GM23248 (cell line): ENCODE data around the gene DHRS7C. TPM values are rescaled to one million over a fixed set of nuclear protein-coding genes. Genes with fewer than 3 reads are reported as not detected.

Experiments
- DNase-seq: peaks from one replicate; pipeline ENCODE4 v3.0.0-alpha.2; 2015
- H2AFZ ChIP-seq: fragments of 200-600 bp; sonication (generic); 2 replicates; pipeline ENCODE4 v1.6.1; 2016; ENCODE audit warnings: antibody characterized with exemption
- H3F3A ChIP-seq: fragments of 200-600 bp; sonication (generic); 2 replicates; pipeline ENCODE4 v1.6.1; 2016; ENCODE audit warnings: mild to moderate bottlenecking, antibody characterized with exemption, mixed run types; ENCODE audit not compliant: insufficient read depth
- H3K27ac ChIP-seq: fragments of 200-600 bp; sonication (generic); 2 replicates; pipeline ENCODE4 v1.5.1; 2016; ENCODE audit warnings: mild to moderate bottlenecking
- H3K27me3 ChIP-seq: fragments of 200-600 bp; sonication (generic); replicated peaks from 2 replicates; pipeline ENCODE4 v1.6.1; 2016; ENCODE audit warnings: mild to moderate bottlenecking; ENCODE audit not compliant: insufficient read depth
- H3K36me3 ChIP-seq: fragments of 200-600 bp; sonication (generic); 2 replicates; pipeline ENCODE4 v1.6.1; 2016; ENCODE audit warnings: low read depth, mild to moderate bottlenecking
- H3K4me1 ChIP-seq: fragments of 200-600 bp; sonication (generic); 2 replicates; pipeline ENCODE4 v1.6.1; 2016; ENCODE audit warnings: mild to moderate bottlenecking; ENCODE audit not compliant: insufficient read depth
- H3K4me2 ChIP-seq: fragments of 200-600 bp; sonication (generic); one replicate; pipeline ENCODE4 v1.6.1; 2016; ENCODE audit warnings: mild to moderate bottlenecking; ENCODE audit not compliant: unreplicated experiment
- H3K4me3 ChIP-seq: fragments of 200-600 bp; sonication (generic); 2 replicates; pipeline ENCODE4 v1.5.1; 2016; ENCODE audit warnings: mild to moderate bottlenecking
- H3K79me2 ChIP-seq: fragments of 200-600 bp; sonication (generic); 2 replicates; pipeline ENCODE4 v1.6.1; 2016; ENCODE audit warnings: mild to moderate bottlenecking; ENCODE audit not compliant: insufficient read depth
- H3K9ac ChIP-seq: fragments of 200-600 bp; sonication (generic); 2 replicates; pipeline ENCODE4 v1.6.1; 2016; ENCODE audit warnings: mild to moderate bottlenecking
- H3K9me2 ChIP-seq: fragments of 200-600 bp; sonication (generic); 2 replicates; pipeline ENCODE4 v1.6.1; 2016; ENCODE audit warnings: mixed run types, mild to moderate bottlenecking, moderate library complexity; ENCODE audit not compliant: insufficient read depth
- H3K9me3 ChIP-seq: fragments of 200-600 bp; sonication (generic); one replicate; pipeline ENCODE4 v1.6.1; 2017; ENCODE audit warnings: low read depth
- H4K20me1 ChIP-seq: fragments of 200-600 bp; sonication (generic); 2 replicates; pipeline ENCODE4 v1.6.0; 2016; ENCODE audit not compliant: insufficient read depth
- EZH2 ChIP-seq: fragments of 200-600 bp; sonication (generic); IDR thresholded peaks from 2 replicates; pipeline ENCODE4 v1.6.1; 2018; ENCODE audit warnings: antibody characterized with exemption, mild to moderate bottlenecking; ENCODE audit not compliant: insufficient read depth, poor library complexity, severe bottlenecking
- EZH2phosphoT487 ChIP-seq: fragments of 200-600 bp; sonication (generic); IDR thresholded peaks from 2 replicates; pipeline ENCODE4 v1.6.1; 2018; ENCODE audit warnings: antibody characterized with exemption, moderate library complexity, mild to moderate bottlenecking, low read depth; ENCODE audit not compliant: insufficient read depth
- WGBS, 2 experiments: methylation state at CpG; one replicate each; pipeline ENCODE4 v1.1.6; 2015 to 2017; ENCODE audit warnings: low lambda C conversion rate in 2 of 2, low coverage in 1 of 2; ENCODE audit errors: missing lambda C conversion rate in 2 of 2; 5-methylcytosine and 5-hydroxymethylcytosine counted together
- in situ Hi-C: fragments of 300-500 bp; cut with MboI; formaldehyde crosslinking; loops from 2 replicates; pipeline ENCODE4 v1.15.0; 2020
- polyA plus RNA-seq: library from polyadenylated mRNA; unstranded; fragments of >200 nt; fragmentation: Nextera tagmentation; extraction: Ambion mirVana; gene quantifications from 2 replicates; pipeline ENCODE4 v1.2.1, GENCODE V29; 2016
- total RNA-seq: library from RNA; depleted of rRNA; stranded (reverse); fragments of >200 nt; shearing (Covaris generic); gene quantifications from 2 replicates; pipeline ENCODE4 v1.2.3, GENCODE V29; 2014

Gene DHRS7C
- total and polyA plus RNA-seq, 2 experiments from 2014 or later = not detected

DNA sequence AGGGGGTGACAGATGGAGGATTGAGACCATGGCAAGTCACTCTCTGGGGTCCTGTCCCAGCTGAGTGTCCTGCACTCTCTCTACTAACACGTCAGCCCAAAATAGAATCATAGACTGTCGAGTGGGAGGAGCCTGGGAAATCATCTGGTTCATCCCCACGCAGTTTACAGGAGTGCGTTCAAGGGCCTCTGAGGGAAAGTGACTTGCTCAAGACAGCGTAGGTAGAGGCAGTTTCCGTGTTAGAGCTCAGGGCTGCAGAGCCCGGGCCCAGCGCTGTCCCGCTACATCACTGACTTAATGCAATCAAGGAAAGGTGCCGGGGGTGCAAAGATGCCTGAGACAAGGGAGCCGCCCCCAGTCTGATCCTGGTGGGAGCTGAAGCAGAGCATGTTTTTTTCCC, 20.1 kb upstream of the DHRS7C start:
- Histone ChIP-seq H3K9ac (no peak overlapping the region), H4K20me1 (no peaks in the 10 kb centered on the region), H3K27me3 (no peaks in the 10 kb centered on the region; the same call in 1 of the 2 replicates), H3K4me2 (no peak overlapping the region), H3F3A (no peaks in the 10 kb centered on the region), H3K9me3 (no peaks in the 10 kb centered on the region), H3K4me3 (no peak overlapping the region), H3K36me3 (no peaks in the 10 kb centered on the region), H3K9me2 (no peaks in the 10 kb centered on the region), H3K79me2 (no peaks in the 10 kb centered on the region), H3K27ac (no peak overlapping the region), H2AFZ (no peak overlapping the region), H3K4me1 (no peaks in the 10 kb centered on the region)
- DNase-seq = no peak
- no peak for TF ChIP-seq EZH2
- no peak for TF ChIP-seq EZH2phosphoT487
- 36 to 37% methylated on average over 11 of the region's 11 CpGs for WGBS, 2 experiments
- in situ Hi-C loops = no loop called here

DNA sequence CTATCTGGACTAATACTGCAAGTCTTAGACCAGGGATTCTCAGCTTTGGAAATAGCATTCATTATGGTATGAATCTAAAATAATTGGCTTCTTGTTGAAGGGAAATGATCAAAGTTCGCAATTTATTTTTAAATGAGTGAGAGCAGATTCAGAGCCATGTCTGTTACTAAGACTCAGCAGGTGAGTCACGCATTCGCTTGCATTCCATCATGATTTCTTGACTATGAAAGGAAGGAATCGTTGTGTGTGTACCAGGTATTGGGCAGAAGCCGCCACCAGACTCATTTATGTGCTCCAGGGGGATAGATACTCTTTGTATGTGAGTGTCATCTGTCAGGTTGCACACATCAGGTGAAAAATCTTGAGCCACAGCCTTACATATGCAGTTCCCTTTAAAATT, 19.7 kb upstream of the DHRS7C start:
- Histone ChIP-seq H3K4me2 (no peak overlapping the region), H3K9me3 (no peaks in the 10 kb centered on the region), H4K20me1 (no peaks in the 10 kb centered on the region), H3K36me3 (no peaks in the 10 kb centered on the region), H3K4me1 (no peaks in the 10 kb centered on the region), H3K9ac (no peak overlapping the region), H3K27ac (no peak overlapping the region), H3K79me2 (no peaks in the 10 kb centered on the region), H2AFZ (no peak overlapping the region), H3K9me2 (no peaks in the 10 kb centered on the region), H3K27me3 (no peaks in the 10 kb centered on the region; the same call in 1 of the 2 replicates), H3K4me3 (no peak overlapping the region), H3F3A (no peaks in the 10 kb centered on the region)
- in situ Hi-C loops = no loop called here
- TF ChIP-seq EZH2phosphoT487 (no peak), EZH2 (no peak)
- WGBS, 2 experiments = 69 to 72% methylated on average over 5 of the region's 5 CpGs
- no peak for DNase-seq

DNA sequence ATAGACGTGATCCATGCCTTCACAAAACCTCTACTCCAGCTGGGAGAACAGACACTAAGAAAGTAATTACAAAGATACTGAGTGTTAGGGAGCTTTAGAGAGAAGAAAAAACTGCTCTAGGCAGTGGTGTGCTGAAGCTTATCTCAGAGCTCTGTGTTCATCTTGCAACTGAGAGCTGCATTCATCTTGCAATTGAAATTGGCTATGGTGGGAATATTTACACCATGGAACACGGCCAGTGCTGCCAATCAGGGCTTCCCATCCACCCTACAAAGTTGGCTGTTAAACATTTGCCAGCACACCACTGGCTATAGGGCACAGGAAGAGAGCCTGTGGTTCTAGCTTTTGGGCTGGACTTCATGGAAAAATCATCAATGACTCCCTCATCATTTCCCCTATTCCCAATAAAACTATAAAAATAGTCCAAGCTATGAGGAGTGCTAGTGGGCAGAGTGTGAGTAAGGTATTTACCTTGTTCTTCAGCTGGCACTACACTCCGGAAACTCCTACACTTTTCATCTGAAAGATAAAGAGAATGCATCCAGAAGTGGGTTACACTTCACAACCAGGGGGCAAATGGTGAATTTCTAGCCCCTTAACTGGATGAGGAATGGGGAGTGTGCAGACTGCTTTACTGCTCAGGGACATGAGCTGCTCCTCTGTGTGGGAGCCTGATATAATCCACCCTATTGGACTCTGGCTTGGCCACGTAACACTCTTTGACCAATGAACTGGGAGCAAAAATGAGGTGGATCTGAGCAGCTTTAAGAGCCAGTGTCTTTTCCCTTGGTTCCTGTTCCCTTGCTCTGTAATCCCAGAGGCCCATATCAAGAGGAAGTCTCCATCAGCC, 18.9 kb upstream of the DHRS7C start:
- H3K9me3 ChIP-seq = no peaks in the 10 kb centered on the region
- no peaks in the 10 kb centered on the region for H3F3A ChIP-seq
- H3K4me1 ChIP-seq = no peaks in the 10 kb centered on the region
- no peak overlapping the region for H3K4me2 ChIP-seq
- no peak overlapping the region for H2AFZ ChIP-seq
- H3K79me2 ChIP-seq = no peaks in the 10 kb centered on the region
- no peak overlapping the region for H3K9ac ChIP-seq
- H3K27me3 ChIP-seq = no peaks in the 10 kb centered on the region; the same call in 1 of the 2 replicates
- H4K20me1 ChIP-seq = no peaks in the 10 kb centered on the region
- no peaks in the 10 kb centered on the region for H3K9me2 ChIP-seq
- WGBS, 2 experiments = 34 to 39% methylated on average over 4 of the region's 4 CpGs
- no peaks in the 10 kb centered on the region for H3K36me3 ChIP-seq
- H3K4me3 ChIP-seq = no peak overlapping the region
- H3K27ac ChIP-seq = no peak overlapping the region
- DNase-seq = no peak
- in situ Hi-C loops = no loop called here
- TF ChIP-seq EZH2 (no peak), EZH2phosphoT487 (no peak)

DNA sequence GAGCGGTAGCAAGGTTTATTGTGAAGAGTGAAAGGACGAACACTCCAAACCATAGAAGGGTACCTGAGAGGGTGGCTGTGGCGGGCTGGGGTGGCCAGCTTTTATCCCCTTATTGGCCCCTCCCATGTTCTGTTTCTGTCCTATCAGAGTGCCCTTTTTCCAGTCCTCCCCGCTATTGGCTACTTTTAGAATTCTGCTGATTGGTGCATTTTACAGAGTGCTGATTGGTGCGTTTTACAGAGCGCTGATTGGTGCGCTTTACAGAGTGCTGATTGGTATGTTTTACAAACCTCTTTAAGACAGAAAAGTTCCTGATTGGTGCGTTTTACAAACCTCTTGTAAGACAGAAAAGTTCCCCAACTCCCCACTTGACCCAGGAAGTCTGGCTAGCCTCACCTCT, 18.0 kb upstream of the DHRS7C start:
- no peak for TF ChIP-seq EZH2
- no peak for TF ChIP-seq EZH2phosphoT487
- in situ Hi-C loops = no loop called here

More for the DNA sequence above, 18.0 kb upstream of the DHRS7C start:
- Histone ChIP-seq H3K27ac (no peak overlapping the region), H3F3A (no peaks in the 10 kb centered on the region), H3K9me3 (no peaks in the 10 kb centered on the region), H3K9ac (no peak overlapping the region), H3K4me2 (no peak overlapping the region), H3K36me3 (no peaks in the 10 kb centered on the region), H3K4me1 (no peaks in the 10 kb centered on the region), H3K79me2 (no peaks in the 10 kb centered on the region), H3K4me3 (no peak overlapping the region), H3K27me3 (no peaks in the 10 kb centered on the region; the same call in 1 of the 2 replicates), H3K9me2 (no peaks in the 10 kb centered on the region), H2AFZ (no peak overlapping the region), H4K20me1 (no peaks in the 10 kb centered on the region)
- no peak for DNase-seq
- WGBS, 2 experiments = 70 to 74% methylated on average over 8 of the region's 8 CpGs
